ENCODE data around the gene FIBP. TPM values are rescaled to one million over a fixed set of nuclear protein-coding genes. Genes with fewer than 3 reads are reported as not detected.

The FIBP gene
- total RNA-seq, 1 experiment from 2014 or later, result 80.8 TPM

DNA sequence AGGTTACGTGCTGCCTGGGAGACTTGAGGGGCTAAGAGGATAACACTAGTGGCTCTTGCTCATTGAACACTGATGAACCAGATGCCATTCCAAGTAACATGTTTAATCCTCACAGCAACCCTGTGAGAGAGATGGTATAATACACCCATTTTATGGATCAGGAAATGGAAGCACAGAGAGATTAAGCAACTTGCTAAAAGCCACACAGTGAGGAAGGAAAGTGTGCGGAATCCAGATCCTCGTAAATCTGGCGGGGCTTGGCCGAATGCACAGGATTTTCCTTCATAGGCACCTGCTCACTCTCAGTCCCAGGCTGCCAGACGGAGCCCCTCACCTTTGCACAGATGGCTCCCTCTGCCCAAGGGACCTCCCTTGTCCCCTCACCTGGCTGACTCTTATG, 19.6 kb upstream of the FIBP start:
- CTCF ChIA-PET, result no interaction called here
- no peaks in the 10 kb centered on the region for H3K36me3 Mint-ChIP-seq (ENCODE audit: insufficient read depth, unreplicated experiment)
- H3K27ac Mint-ChIP-seq (ENCODE audit: low read depth, unreplicated experiment), result no peak overlapping the region
- POLR2A ChIA-PET, result interaction anchor here (0.6 kb wide), 1 partner anchor 408 kb away, joined by 3 read pairs; no protein-coding TSS in a partner anchor
- H3K27me3 Mint-ChIP-seq (ENCODE audit: insufficient read depth, unreplicated experiment), result no peaks in the 10 kb centered on the region
- intact Hi-C loops (cut with micrococcal nuclease), result no loop called here
- TF ChIP-seq, protein P1, sequence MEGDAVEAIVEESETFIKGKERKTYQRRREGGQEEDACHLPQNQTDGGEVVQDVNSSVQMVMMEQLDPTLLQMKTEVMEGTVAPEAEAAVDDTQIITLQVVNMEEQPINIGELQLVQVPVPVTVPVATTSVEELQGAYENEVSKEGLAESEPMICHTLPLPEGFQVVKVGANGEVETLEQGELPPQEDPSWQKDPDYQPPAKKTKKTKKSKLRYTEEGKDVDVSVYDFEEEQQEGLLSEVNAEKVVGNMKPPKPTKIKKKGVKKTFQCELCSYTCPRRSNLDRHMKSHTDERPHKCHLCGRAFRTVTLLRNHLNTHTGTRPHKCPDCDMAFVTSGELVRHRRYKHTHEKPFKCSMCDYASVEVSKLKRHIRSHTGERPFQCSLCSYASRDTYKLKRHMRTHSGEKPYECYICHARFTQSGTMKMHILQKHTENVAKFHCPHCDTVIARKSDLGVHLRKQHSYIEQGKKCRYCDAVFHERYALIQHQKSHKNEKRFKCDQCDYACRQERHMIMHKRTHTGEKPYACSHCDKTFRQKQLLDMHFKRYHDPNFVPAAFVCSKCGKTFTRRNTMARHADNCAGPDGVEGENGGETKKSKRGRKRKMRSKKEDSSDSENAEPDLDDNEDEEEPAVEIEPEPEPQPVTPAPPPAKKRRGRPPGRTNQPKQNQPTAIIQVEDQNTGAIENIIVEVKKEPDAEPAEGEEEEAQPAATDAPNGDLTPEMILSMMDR (IDR thresholded peaks at IDR 0.05; ENCODE audit: unreplicated experiment), result no peak
- no peak for DNase-seq (ENCODE audit: unreplicated experiment)
- BruUV-seq (replicated peaks), result no TSS peak
- peaks cover 26% of the 10 kb centered on the region for H3K4me1 Mint-ChIP-seq (ENCODE audit: insufficient read depth, unreplicated experiment)
- no peak overlapping the region for H3K4me3 Mint-ChIP-seq (ENCODE audit: unreplicated experiment)
- no peaks in the 10 kb centered on the region for H3K9me3 Mint-ChIP-seq (ENCODE audit: unreplicated experiment)

DNA sequence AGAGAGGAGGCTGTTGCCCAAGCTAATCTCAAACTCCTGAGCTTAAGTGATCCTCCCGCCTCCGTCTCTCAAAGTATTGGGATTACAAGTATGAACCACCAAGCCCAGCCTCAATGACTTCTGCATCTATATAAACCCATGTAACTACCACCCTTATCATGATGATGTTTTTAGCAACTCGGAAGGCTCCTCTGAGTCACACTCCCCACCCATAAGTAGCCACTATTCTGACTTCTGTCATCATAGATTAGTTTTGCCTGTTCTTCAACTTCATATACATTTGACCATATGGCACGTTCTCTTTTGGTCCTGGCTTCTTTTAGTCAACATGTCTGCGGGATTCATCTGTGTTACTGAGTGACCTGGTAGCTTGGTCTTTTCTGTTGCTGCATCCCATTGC, 18.3 kb upstream of the FIBP start:
- no peak overlapping the region for H3K27ac Mint-ChIP-seq (ENCODE audit: low read depth, unreplicated experiment)
- no peaks in the 10 kb centered on the region for H3K9me3 Mint-ChIP-seq (ENCODE audit: unreplicated experiment)
- H3K27me3 Mint-ChIP-seq (ENCODE audit: insufficient read depth, unreplicated experiment), result no peaks in the 10 kb centered on the region
- H3K4me1 Mint-ChIP-seq (ENCODE audit: insufficient read depth, unreplicated experiment), result peaks cover 36% of the 10 kb centered on the region
- TF ChIP-seq, protein P1 (IDR thresholded peaks at IDR 0.05; ENCODE audit: unreplicated experiment), result no peak
- DNase-seq (ENCODE audit: unreplicated experiment), result no peak
- no TSS peak for BruUV-seq (replicated peaks)
- H3K36me3 Mint-ChIP-seq (ENCODE audit: insufficient read depth, unreplicated experiment), result no peaks in the 10 kb centered on the region
- ChIA-PET POLR2A (interaction anchor here (1.1 to 2.0 kb wide), 4 partner anchors 9 to 17 kb away, joined by 5 to 7 read pairs (median 6); partner anchors contain the start of genes C11orf68 and CCDC85B), CTCF (interaction anchor here (1.1 kb wide), 1 partner anchor 22 kb away, joined by 3 read pairs; no protein-coding TSS in a partner anchor)
- H3K4me3 Mint-ChIP-seq (ENCODE audit: unreplicated experiment), result no peak overlapping the region
- intact Hi-C loops (cut with micrococcal nuclease), result no loop called here

DNA sequence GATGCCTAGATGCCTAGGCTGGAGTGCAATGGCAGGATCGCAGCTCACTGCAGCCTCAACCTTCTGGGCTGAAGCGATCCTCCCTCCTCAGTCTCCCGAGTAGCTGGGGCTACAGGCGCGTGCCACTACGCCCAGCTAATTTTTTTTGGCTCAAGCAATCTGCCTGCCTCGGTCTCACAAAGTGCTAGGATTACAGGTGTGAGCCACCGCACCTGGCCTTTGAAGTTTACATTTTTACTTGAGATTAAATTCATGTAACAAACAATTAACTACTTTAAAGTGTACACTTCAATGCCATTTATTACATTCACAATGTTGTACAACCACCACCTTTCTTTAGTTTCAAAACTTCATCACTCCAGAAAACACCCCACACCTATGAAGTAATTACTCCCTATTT, 15.4 kb upstream of the FIBP start:
- no peaks in the 10 kb centered on the region for H3K27me3 Mint-ChIP-seq (ENCODE audit: insufficient read depth, unreplicated experiment)
- DNase-seq (ENCODE audit: unreplicated experiment), result no peak
- no peaks in the 10 kb centered on the region for H3K36me3 Mint-ChIP-seq (ENCODE audit: insufficient read depth, unreplicated experiment)
- no peak overlapping the region for H3K4me3 Mint-ChIP-seq (ENCODE audit: unreplicated experiment)
- TF ChIP-seq, protein P1 (IDR thresholded peaks at IDR 0.05; ENCODE audit: unreplicated experiment), result no peak
- BruUV-seq (replicated peaks), result no TSS peak
- H3K27ac Mint-ChIP-seq (ENCODE audit: low read depth, unreplicated experiment), result peak overlapping the region; percentile 21
- no peaks in the 10 kb centered on the region for H3K9me3 Mint-ChIP-seq (ENCODE audit: unreplicated experiment)
- intact Hi-C loops (cut with micrococcal nuclease), result no loop called here
- H3K4me1 Mint-ChIP-seq (ENCODE audit: insufficient read depth, unreplicated experiment), result peaks cover 38% of the 10 kb centered on the region
- ChIA-PET POLR2A (interaction anchor here (1.2 kb wide), 1 partner anchor 12 kb away, joined by 3 read pairs; no protein-coding TSS in a partner anchor), CTCF (interaction anchor here (0.6 to 0.7 kb wide), 3 partner anchors 15 to 47 kb away, joined by 3 read pairs; no protein-coding TSS in a partner anchor)

DNA sequence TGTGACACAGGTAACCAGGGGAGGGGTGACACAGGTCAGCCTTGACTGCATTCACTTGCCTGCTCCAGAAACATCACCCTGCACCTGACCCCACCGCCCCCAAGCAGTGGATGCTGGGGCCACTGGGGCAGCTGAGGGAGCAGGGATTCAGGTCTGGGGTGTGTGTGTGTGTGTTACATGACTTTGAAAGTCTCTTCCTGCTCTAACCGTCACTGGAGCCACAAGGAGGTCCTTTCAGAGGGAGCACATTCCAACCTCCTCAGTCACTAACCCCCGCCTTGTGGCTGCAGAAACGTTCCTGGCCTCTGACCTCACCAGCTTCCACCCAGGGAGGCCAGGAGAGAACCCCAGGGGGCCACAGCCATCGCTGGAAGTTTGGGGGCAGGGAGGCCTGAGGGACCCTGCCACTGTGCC, 14.8 kb upstream of the FIBP start:
- TF ChIP-seq, protein P1 (IDR thresholded peaks at IDR 0.05; ENCODE audit: unreplicated experiment), result no peak
- H3K27me3 Mint-ChIP-seq (ENCODE audit: insufficient read depth, unreplicated experiment), result no peaks in the 10 kb centered on the region
- H3K27ac Mint-ChIP-seq (ENCODE audit: low read depth, unreplicated experiment), result peak overlapping the region; percentile 51
- no peaks in the 10 kb centered on the region for H3K36me3 Mint-ChIP-seq (ENCODE audit: insufficient read depth, unreplicated experiment)
- H3K4me1 Mint-ChIP-seq (ENCODE audit: insufficient read depth, unreplicated experiment), result peaks cover 38% of the 10 kb centered on the region
- peak; percentile 59 for DNase-seq (ENCODE audit: unreplicated experiment)
- intact Hi-C loops (cut with micrococcal nuclease), result no loop called here
- ChIA-PET POLR2A (interaction anchor here (0.6 to 5.4 kb wide), 3 partner anchors 10 to 190 kb away, joined by 3 to 122 read pairs (median 4); no protein-coding TSS in a partner anchor), CTCF (interaction anchor here (0.6 to 1.7 kb wide), 4 partner anchors 14 to 119 kb away, joined by 3 read pairs; no protein-coding TSS in a partner anchor)
- H3K9me3 Mint-ChIP-seq (ENCODE audit: unreplicated experiment), result no peaks in the 10 kb centered on the region
- no peak overlapping the region for H3K4me3 Mint-ChIP-seq (ENCODE audit: unreplicated experiment)
- no TSS peak for BruUV-seq (replicated peaks)

Measured in MCF 10A (cell line).